Tibial artery (tissue), 4 donors: Measurements from ENCODE around the gene CELA1.

Experiments used
- DNase-seq, 2 donors: peaks; one replicate each; pipeline ENCODE4 v3.0.0-alpha.2; 2019
- H3K27ac ChIP-seq, 2 donors: fragments of 200-600 bp; sonication (generic) in 1 of 2; 1 replicate in 1 of 2; 2 replicates in 1 of 2; pipeline ENCODE4 v1.5.1; 2018 to 2019; ENCODE audit warnings: mild to moderate bottlenecking in 1 of 2
- H3K27me3 ChIP-seq, 2 donors: fragments of 200-600 bp; sonication (generic) in 1 of 2; one replicate each; pipeline versions ENCODE4 v1.5.1 to v1.6.0; 2016 to 2019
- H3K36me3 ChIP-seq, 3 donors: fragments of 200-600 bp; sonication (generic) in 2 of 3; one replicate each; pipeline ENCODE4 v1.5.1; 2016 to 2019; ENCODE audit warnings: mild to moderate bottlenecking in 2 of 3
- H3K4me1 ChIP-seq, 4 donors: fragments of 200-600 bp; sonication (generic) in 2 of 4; 1 replicate in 3 of 4; 2 replicates in 1 of 4; pipeline ENCODE4 v1.5.1; 2016 to 2019
- H3K4me3 ChIP-seq, 2 donors: fragments of 200-600 bp; sonication (generic) in 1 of 2; 1 replicate in 1 of 2; 2 replicates in 1 of 2; pipeline ENCODE4 v1.5.1; 2018 to 2019; ENCODE audit warnings: mild to moderate bottlenecking in 2 of 2
- H3K9me3 ChIP-seq, 3 donors: fragments of 200-600 bp; sonication (generic) in 1 of 3; one replicate each; pipeline ENCODE4 v1.5.1; 2016 to 2019
- CTCF ChIP-seq, 2 experiments: fragments of 200-600 bp in 1 of 2; fragments of 450-650 bp in 1 of 2; IDR thresholded peaks; one replicate each; pipeline ENCODE4 v1.5.1; 2017 to 2019; ENCODE audit warnings: antibody characterized with exemption in 2 of 2, mild to moderate bottlenecking in 1 of 2, moderate library complexity in 1 of 2
- intact Hi-C: fragments of 100-400 bp; cut with DNase I; formaldehyde crosslinking; loops from one replicate; pipeline ENCODE4 v1.15.0; 2023; ENCODE audit warnings: low total_unique reads

The CELA1 gene

DNA sequence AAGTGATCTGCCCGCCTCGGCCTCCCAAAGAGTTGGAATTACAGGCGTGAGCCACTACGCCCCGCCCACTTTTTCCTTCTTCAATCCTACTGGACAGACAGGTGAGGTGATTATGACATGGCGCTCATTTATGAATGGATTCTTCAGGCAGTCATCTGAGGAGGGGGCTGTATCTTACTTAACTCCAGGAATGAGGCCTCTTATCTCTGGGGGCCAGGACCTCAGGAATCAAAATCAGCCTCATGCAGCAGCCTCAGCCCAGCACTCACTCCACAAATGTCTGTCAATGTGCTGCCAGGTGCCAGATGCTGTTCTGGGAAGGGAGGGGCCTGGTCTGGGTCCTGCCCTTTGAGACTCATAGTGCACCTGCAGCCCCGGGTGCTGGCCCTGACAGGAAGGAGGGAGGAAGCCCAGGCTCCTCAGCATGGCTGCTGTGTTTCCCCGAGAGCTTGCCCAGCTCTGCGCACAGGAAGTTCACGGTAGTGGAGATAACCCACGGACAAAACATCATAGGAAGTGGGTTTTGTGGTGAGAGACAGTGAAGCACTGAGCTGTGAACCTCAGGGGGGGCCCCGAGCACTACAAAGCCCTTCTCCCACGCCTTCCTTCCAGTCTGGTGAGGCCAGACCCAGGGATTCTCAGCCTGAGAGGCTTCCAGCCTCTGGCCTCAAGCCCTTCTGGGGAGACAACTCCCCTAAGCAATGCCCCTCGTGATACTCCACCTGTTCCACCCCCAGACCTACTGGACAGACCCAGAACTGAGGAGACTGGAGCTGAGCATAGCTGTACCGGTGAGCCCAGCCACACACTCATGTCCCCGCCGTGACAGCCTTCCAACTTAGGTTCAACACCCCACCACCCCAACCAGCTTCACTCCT, 22.4 kb upstream of the CELA1 start:
- no peak for DNase-seq
- H3K4me3 ChIP-seq = no peak overlapping the region
- no peak overlapping the region for H3K27ac ChIP-seq

GRCh38 chr12:51365276-51365675, 18.8 kb upstream of the CELA1 start:
- intact Hi-C loops = no loop called here
- Histone ChIP-seq H3K4me1 (no peaks in the 10 kb centered on the region), H3K27me3 (no peaks in the 10 kb centered on the region), H3K9me3 (no peaks in the 10 kb centered on the region), H3K27ac (no peak overlapping the region), H3K36me3 (peaks cover 0 to 4% (median 0%) of the 10 kb centered on the region in 3 donors), H3K4me3 (no peak overlapping the region)
- no peak for DNase-seq
- no peak for TF ChIP-seq CTCF (IDR thresholded peaks at IDR 0.05)

More for the DNA sequence above, 22.4 kb upstream of the CELA1 start:
- H3K4me1 ChIP-seq = peaks cover 0 to 13% (median 5%) of the 10 kb centered on the region in 4 donors
- H3K36me3 ChIP-seq = peaks cover 0 to 4% (median 0%) of the 10 kb centered on the region in 3 donors
- no peaks in the 10 kb centered on the region for H3K9me3 ChIP-seq
- intact Hi-C loops = no loop called here
- H3K27me3 ChIP-seq = no peaks in the 10 kb centered on the region
- TF ChIP-seq CTCF (IDR thresholded peaks at IDR 0.05) = no peak

DNA sequence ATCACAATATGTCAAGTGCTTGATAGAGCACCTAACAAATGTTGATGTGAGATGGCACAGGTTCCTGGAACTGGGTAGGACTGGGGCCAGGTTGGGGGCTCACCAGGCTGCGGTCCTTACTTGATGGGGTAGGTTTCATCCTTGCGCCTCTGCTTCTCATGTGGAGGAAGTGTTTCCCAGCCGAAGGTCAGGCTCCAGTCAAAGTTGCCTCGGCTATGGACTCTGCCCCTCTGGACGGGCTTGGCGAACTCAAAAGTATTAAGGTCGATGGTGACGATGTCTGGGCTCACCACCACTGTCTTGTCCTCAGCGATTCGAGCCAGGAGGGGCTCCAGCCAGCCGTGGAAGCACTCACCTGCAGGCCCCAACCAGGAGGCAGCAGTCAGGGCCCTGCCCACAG, 17.5 kb upstream of the CELA1 start:
- Histone ChIP-seq H3K36me3 (peaks cover 0 to 11% (median 0%) of the 10 kb centered on the region in 3 donors), H3K27me3 (no peaks in the 10 kb centered on the region), H3K27ac (no peak overlapping the region), H3K4me1 (no peaks in the 10 kb centered on the region), H3K4me3 (no peak overlapping the region), H3K9me3 (no peaks in the 10 kb centered on the region)
- TF ChIP-seq CTCF (IDR thresholded peaks at IDR 0.05) = no peak
- DNase-seq = no peak
- intact Hi-C loops = no loop called here

GRCh38 chr12:51362747-51363342, 16.4 kb upstream of the CELA1 start:
- Histone ChIP-seq H3K4me3 (no peak overlapping the region), H3K27me3 (no peaks in the 10 kb centered on the region), H3K9me3 (no peaks in the 10 kb centered on the region), H3K27ac (no peak overlapping the region), H3K36me3 (peaks cover 0 to 20% (median 0%) of the 10 kb centered on the region in 3 donors), H3K4me1 (no peaks in the 10 kb centered on the region)
- no peak for DNase-seq
- intact Hi-C loops = no loop called here
- TF ChIP-seq CTCF (IDR thresholded peaks at IDR 0.05) = no peak

DNA sequence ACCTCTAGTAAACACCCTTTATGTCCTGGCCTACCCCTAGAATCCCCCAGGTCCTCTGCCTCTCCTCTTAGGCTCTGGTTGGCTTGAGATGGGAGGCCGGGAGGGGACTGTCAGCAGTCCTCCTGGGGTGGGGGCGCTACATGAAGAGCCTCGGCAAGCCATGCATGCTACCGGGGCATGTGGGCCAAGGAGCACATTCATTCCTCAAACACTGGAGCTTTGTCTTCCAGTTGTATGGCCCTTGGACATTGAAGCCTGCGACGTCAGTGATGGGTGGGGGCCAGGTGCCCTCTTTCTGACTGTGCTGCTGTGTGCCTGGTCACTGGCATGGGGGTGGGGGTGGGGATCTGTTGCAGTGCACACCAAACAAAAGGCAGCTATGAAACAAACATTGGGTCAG, 15.8 kb upstream of the CELA1 start:
- no peak for TF ChIP-seq CTCF (IDR thresholded peaks at IDR 0.05)
- H3K4me1 ChIP-seq = no peaks in the 10 kb centered on the region
- H3K4me3 ChIP-seq = no peak overlapping the region
- H3K9me3 ChIP-seq = no peaks in the 10 kb centered on the region
- H3K27me3 ChIP-seq = no peaks in the 10 kb centered on the region
- H3K36me3 ChIP-seq = peaks cover 0 to 25% (median 0%) of the 10 kb centered on the region in 3 donors
- DNase-seq = no peak
- intact Hi-C loops = no loop called here
- H3K27ac ChIP-seq = no peak overlapping the region
